GM23338 (cell line): ENCODE data around the gene ELFN2.

Source experiments
- CREB1 ChIP-seq: fragments of 250-450 bp; sonication (Bioruptor Pico); IDR thresholded peaks from 2 replicates; pipeline ENCODE4 v1.5.0; 2020; ENCODE audit warnings: low read depth, mild to moderate bottlenecking, moderate library complexity
- EZH2 ChIP-seq: fragments of 200-600 bp; sonication (generic); IDR thresholded peaks from one replicate; pipeline ENCODE4 v1.8.0; 2017; ENCODE audit warnings: antibody characterized with exemption, mild to moderate bottlenecking, low read depth; ENCODE audit not compliant: unreplicated experiment
- POLR2AphosphoS5 ChIP-seq: IDR thresholded peaks from 2 replicates; pipeline ENCODE4 v1.6.1; 2016; ENCODE audit warnings: antibody characterized with exemption, low read depth
- REST ChIP-seq: IDR thresholded peaks from one replicate; pipeline ENCODE4 v1.6.1; 2018; ENCODE audit warnings: antibody characterized with exemption; ENCODE audit not compliant: unreplicated experiment
- ZNF331 ChIP-seq: fragments of 250-450 bp; sonication (Bioruptor Pico); IDR thresholded peaks from 2 replicates; pipeline ENCODE4 v1.5.0; 2020; ENCODE audit warnings: low read depth, mild to moderate bottlenecking, moderate library complexity
- TF ChIP-seq, protein P1 (sequence below), 2 experiments: fragments of 200-600 bp in 1 of 2; sonication (generic) in 1 of 2; conservative IDR thresholded peaks; 2 replicates each; pipeline versions ENCODE4 v1.5.1 to v1.6.1; 2016 to 2017; ENCODE audit warnings: antibody characterized with exemption in 2 of 2, low read depth in 2 of 2, mild to moderate bottlenecking in 2 of 2, moderate library complexity in 1 of 2

DNA sequence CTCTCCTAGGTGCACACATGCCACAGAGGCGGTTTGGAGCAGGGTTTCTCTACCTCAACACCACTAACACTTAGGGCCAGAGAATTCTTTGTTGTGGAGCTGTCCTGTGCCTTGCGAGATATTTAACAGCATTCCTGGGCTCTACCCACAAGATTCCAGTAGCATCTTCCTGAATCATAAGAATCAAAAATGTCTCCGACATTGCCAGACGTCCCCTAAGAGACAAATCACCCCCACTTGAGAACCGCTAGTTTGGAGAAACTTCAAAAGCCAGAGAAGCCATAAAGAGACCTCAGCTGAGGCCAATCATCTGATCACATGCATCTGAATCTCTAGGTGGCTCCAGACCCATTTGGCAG, 42.8 kb upstream of the ELFN2 start:
- TF ChIP-seq, protein P1, sequence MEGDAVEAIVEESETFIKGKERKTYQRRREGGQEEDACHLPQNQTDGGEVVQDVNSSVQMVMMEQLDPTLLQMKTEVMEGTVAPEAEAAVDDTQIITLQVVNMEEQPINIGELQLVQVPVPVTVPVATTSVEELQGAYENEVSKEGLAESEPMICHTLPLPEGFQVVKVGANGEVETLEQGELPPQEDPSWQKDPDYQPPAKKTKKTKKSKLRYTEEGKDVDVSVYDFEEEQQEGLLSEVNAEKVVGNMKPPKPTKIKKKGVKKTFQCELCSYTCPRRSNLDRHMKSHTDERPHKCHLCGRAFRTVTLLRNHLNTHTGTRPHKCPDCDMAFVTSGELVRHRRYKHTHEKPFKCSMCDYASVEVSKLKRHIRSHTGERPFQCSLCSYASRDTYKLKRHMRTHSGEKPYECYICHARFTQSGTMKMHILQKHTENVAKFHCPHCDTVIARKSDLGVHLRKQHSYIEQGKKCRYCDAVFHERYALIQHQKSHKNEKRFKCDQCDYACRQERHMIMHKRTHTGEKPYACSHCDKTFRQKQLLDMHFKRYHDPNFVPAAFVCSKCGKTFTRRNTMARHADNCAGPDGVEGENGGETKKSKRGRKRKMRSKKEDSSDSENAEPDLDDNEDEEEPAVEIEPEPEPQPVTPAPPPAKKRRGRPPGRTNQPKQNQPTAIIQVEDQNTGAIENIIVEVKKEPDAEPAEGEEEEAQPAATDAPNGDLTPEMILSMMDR (conservative IDR thresholded peaks at IDR 0.05; ENCODE audit: low read depth in 2 of 2) = no peak
- no peak for TF ChIP-seq POLR2AphosphoS5
- TF ChIP-seq EZH2 = no peak
- no peak for TF ChIP-seq CREB1 (CRISPR knock-in tag)
- no peak for TF ChIP-seq REST
- no peak for TF ChIP-seq ZNF331 (CRISPR knock-in tag)
